Lower leg skin (tissue), 3 donors: ENCODE data around the gene EYS.

ENCODE experiments used
- CTCF ChIP-seq, 3 donors: fragments of 450-650 bp; IDR thresholded peaks; one replicate each; pipeline ENCODE4 v1.5.1; 2016; ENCODE audit warnings: antibody characterized with exemption in 3 of 3, mild to moderate bottlenecking in 3 of 3, moderate library complexity in 2 of 3
- POLR2A ChIP-seq, 2 donors: fragments of 450-650 bp; IDR thresholded peaks; one replicate each; pipeline ENCODE4 v1.6.1; 2016 to 2017; ENCODE audit warnings: antibody characterized with exemption in 2 of 2, mild to moderate bottlenecking in 1 of 2, moderate library complexity in 1 of 2

- TF ChIP-seq CTCF (IDR thresholded peaks at IDR 0.05), result no peak
- TF ChIP-seq POLR2A (IDR thresholded peaks at IDR 0.05), result no peak
Measured at GRCh38 chr6:63743691-63744090, 1963.3 kb downstream of the EYS start.
